Tibial nerve (tissue), 4 donors: ENCODE measurements around the gene PCDHB10. TPM values are rescaled to one million over a fixed set of nuclear protein-coding genes. Genes with fewer than 3 reads are reported as not detected.
"Not testable (repeated sequence)": the region's sequence is repeated elsewhere in the genome, so short reads cannot be mapped to it uniquely, and the experiment has no call there.

Source experiments
- DNase-seq, 2 donors: peaks; one replicate each; pipeline ENCODE4 v3.0.0-alpha.2; 2019; ENCODE audit warnings: low spot score in 2 of 2
- H3K27ac ChIP-seq, 4 donors: fragments of 200-600 bp; sonication (generic) in 3 of 4; one replicate each; pipeline ENCODE4 v1.5.1; 2017 to 2019; ENCODE audit warnings: mild to moderate bottlenecking in 1 of 4
- H3K27me3 ChIP-seq, 2 donors: fragments of 200-600 bp; sonication (generic) in 1 of 2; one replicate each; pipeline versions ENCODE4 v1.5.1 to v1.6.0; 2017 to 2019
- H3K36me3 ChIP-seq, 3 donors: fragments of 200-600 bp; sonication (generic); one replicate each; pipeline ENCODE4 v1.5.1; 2018 to 2019
- H3K4me1 ChIP-seq, 4 donors: fragments of 200-600 bp; sonication (generic) in 3 of 4; one replicate each; pipeline ENCODE4 v1.5.1; 2017 to 2019
- H3K4me3 ChIP-seq, 4 donors: fragments of 200-600 bp; sonication (generic) in 3 of 4; one replicate each; pipeline ENCODE4 v1.5.1; 2017 to 2019; ENCODE audit warnings: mild to moderate bottlenecking in 1 of 4, moderate library complexity in 1 of 4
- H3K9me3 ChIP-seq, 4 donors: fragments of 200-600 bp; sonication (generic) in 3 of 4; one replicate each; pipeline ENCODE4 v1.5.1; 2017 to 2019
- CTCF ChIP-seq, 5 experiments: fragments of 200-600 bp in 3 of 5; fragments of 450-650 bp in 2 of 5; sonication (generic) in 3 of 5; IDR thresholded peaks; one replicate each; pipeline ENCODE4 v1.5.1; 2016 to 2019; ENCODE audit warnings: antibody characterized with exemption in 5 of 5, mild to moderate bottlenecking in 3 of 5, moderate library complexity in 2 of 5
- EP300 ChIP-seq, 2 donors: sonication (generic); formaldehyde crosslinking; IDR thresholded peaks; one replicate each; pipeline ENCODE4 v1.6.1; 2017; ENCODE audit warnings: antibody characterized with exemption in 2 of 2, mild to moderate bottlenecking in 1 of 2
- POLR2A ChIP-seq, 2 donors: fragments of 450-650 bp; IDR thresholded peaks; one replicate each; pipeline ENCODE4 v1.6.1; 2017; ENCODE audit warnings: antibody characterized with exemption in 2 of 2, mild to moderate bottlenecking in 2 of 2, moderate library complexity in 2 of 2
- WGBS, 2 donors: methylation state at CpG; one replicate each; pipeline ENCODE4 v1.1.5; 2018; 5-methylcytosine and 5-hydroxymethylcytosine counted together
- total RNA-seq, 4 donors: library from RNA; depleted of rRNA; stranded (reverse); fragments of >200 nt; gene quantifications; one replicate each; pipeline ENCODE4 v1.1.0, GENCODE V29; 2016

PCDHB10 gene
- total RNA-seq, 4 donors from 2014 or later: 4.8 to 10.4 (median 5.6) TPM

GRCh38 chr5:141196363-141196762 lies 4.2 kb downstream of the PCDHB10 start:
- H3K27me3 ChIP-seq: no peaks in the 10 kb centered on the region
- H3K36me3 ChIP-seq: no peaks in the 10 kb centered on the region
- no peak overlapping the region for H3K4me3 ChIP-seq
- H3K4me1 ChIP-seq: no peaks in the 10 kb centered on the region
- WGBS, 2 donors: 52 to 59% methylated on average over 3 of the region's 3 CpGs
- no peak for DNase-seq
- H3K27ac ChIP-seq: no peak overlapping the region
- TF ChIP-seq CTCF (IDR thresholded peaks at IDR 0.05): no peak
- no peak for TF ChIP-seq POLR2A (IDR thresholded peaks at IDR 0.05)
- TF ChIP-seq EP300 (IDR thresholded peaks at IDR 0.05): no peak
- peaks cover 0 to 94% (median 36%) of the 10 kb centered on the region in 4 donors for H3K9me3 ChIP-seq

- Histone ChIP-seq H3K4me3 (peak within 1 kb of the TSS in 1 of 4 donors; percentile 27), H3K27ac (no peak within 1 kb of the TSS), H3K36me3 (no peaks in the 10 kb centered on the region), H3K27me3 (no peaks in the 10 kb centered on the region), H3K9me3 (peaks cover 0 to 96% (median 39%) of the 10 kb centered on the region in 4 donors), H3K4me1 (no peaks in the 10 kb centered on the region)
- no peak for DNase-seq
- WGBS, 2 donors: 43 to 50% methylated on average over 21 of the region's 21 CpGs
- TF ChIP-seq CTCF (IDR thresholded peaks at IDR 0.05) (no peak), POLR2A (IDR thresholded peaks at IDR 0.05) (no peak), EP300 (IDR thresholded peaks at IDR 0.05) (no peak)
These were observed 7.4 kb downstream of the PCDHB10 start, which contains the start of gene PCDHB11 for GRCh38 chr5:141199359-141200235. Gene PCDHB11, plus strand, starts transcription at chr5:141199627. Its CDS starts 148 bp downstream, at chr5:141199775.

- not testable (repeated sequence) for H3K27me3 ChIP-seq, H3K36me3 ChIP-seq, DNase-seq, H3K4me1 ChIP-seq, H3K27ac ChIP-seq, H3K4me3 ChIP-seq
- WGBS, 2 donors: 41 to 50% methylated on average over 10 to 30 of the region's 38 CpGs
- H3K9me3 ChIP-seq: peaks cover 0 to 96% (median 37%) of the 10 kb centered on the region in 4 donors
These were observed 9.0 kb downstream of the PCDHB10 start for GRCh38 chr5:141201126-141201525.

- peaks cover 0 to 95% (median 37%) of the 10 kb centered on the region in 4 donors for H3K9me3 ChIP-seq
- H3K36me3 ChIP-seq: not testable (repeated sequence)
- 43 to 46% methylated on average over 17 to 21 of the region's 35 CpGs for WGBS, 2 donors
These were observed 9.5 kb downstream of the PCDHB10 start for GRCh38 chr5:141201646-141202045.

GRCh38 chr5:141208478-141208877 lies 16.3 kb downstream of the PCDHB10 start, which contains the start of gene PCDHB12:
Gene PCDHB12, plus strand, starts transcription at chr5:141208719. Its CDS starts 189 bp downstream, at chr5:141208908.
- DNase-seq: peak in 1 of 2 donors; percentile 9
- peaks cover 0 to 97% (median 35%) of the 10 kb centered on the region in 4 donors for H3K9me3 ChIP-seq

More at GRCh38 chr5:141201646-141202045, 9.5 kb downstream of the PCDHB10 start:
- not testable (repeated sequence) for H3K27ac ChIP-seq, DNase-seq, H3K27me3 ChIP-seq, H3K4me3 ChIP-seq, H3K4me1 ChIP-seq

GRCh38 chr5:141210281-141210680 lies 18.1 kb downstream of the PCDHB10 start:
- peaks cover 0 to 96% (median 38%) of the 10 kb centered on the region in 4 donors for H3K9me3 ChIP-seq
- 39 to 65% methylated on average over 12 to 16 of the region's 39 CpGs for WGBS, 2 donors
- not testable (repeated sequence) for H3K4me3 ChIP-seq, H3K27ac ChIP-seq, H3K27me3 ChIP-seq, H3K4me1 ChIP-seq, DNase-seq
- H3K36me3 ChIP-seq: peaks cover 0 to 14% (median 0%) of the 10 kb centered on the region in 3 donors

More at GRCh38 chr5:141208478-141208877, 16.3 kb downstream of the PCDHB10 start, which contains the start of gene PCDHB12:
- Histone ChIP-seq H3K36me3 (peaks cover 0 to 14% (median 0%) of the 10 kb centered on the region in 3 donors), H3K4me3 (peak within 1 kb of the TSS in 1 of 4 donors; percentile 24), H3K27ac (no peak within 1 kb of the TSS), H3K27me3 (no peaks in the 10 kb centered on the region), H3K4me1 (no peaks in the 10 kb centered on the region)
- peak in 1 of 5 experiments; percentile 13 for TF ChIP-seq CTCF (IDR thresholded peaks at IDR 0.05)
- no peak for TF ChIP-seq POLR2A (IDR thresholded peaks at IDR 0.05)
- TF ChIP-seq EP300 (IDR thresholded peaks at IDR 0.05): no peak
- WGBS, 2 donors: 21 to 22% methylated on average over 11 of the region's 11 CpGs

GRCh38 chr5:141210849-141211248 lies 18.7 kb downstream of the PCDHB10 start:
- H3K4me1 ChIP-seq, H3K4me3 ChIP-seq, DNase-seq, H3K27ac ChIP-seq, H3K27me3 ChIP-seq: not testable (repeated sequence)
- 37 to 40% methylated on average over 15 to 16 of the region's 27 CpGs for WGBS, 2 donors
- peaks cover 0 to 95% (median 37%) of the 10 kb centered on the region in 4 donors for H3K9me3 ChIP-seq
- peaks cover 0 to 14% (median 0%) of the 10 kb centered on the region in 3 donors for H3K36me3 ChIP-seq
